Activated T-cell treated with anti-CD3 and anti-CD28 coated beads for 1 hour (primary cell): Measurements from ENCODE around the gene CERK.
"Not testable (repeated sequence)": the region's sequence is repeated elsewhere in the genome, so short reads cannot be mapped to it uniquely, and the experiment has no call there.

Experiments
- DNase-seq: peaks from one replicate; pipeline ENCODE4 v3.0.0-alpha.2; 2020; ENCODE audit warnings: low read depth

Gene CERK

GRCh38 chr22:46737976-46738646, at the start of gene CERK:
CERK (minus strand) TSS chr22:46738252; CDS start chr22:46738148, 104 bp downstream.
- peak; percentile 59 for DNase-seq

DNA sequence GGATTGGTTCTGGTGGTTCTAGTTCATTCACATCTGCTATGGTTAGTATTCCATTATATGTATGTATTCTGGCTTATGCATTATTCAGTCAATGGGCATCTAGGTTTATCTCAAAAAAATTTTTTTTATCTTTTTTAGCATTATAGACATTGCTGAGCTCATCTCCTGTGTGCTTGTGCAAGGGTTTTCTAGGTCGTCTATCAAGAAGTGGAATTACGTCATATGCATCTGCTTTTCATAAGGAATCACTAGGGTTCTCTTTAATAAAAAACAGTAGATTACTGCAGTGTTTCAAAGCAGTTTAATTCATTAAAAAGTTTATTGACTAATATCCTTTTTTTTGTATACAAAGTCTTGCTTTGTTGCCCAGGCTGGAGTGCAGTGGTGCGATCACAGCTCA, 45.7 kb upstream of the CERK start:
- no peak for DNase-seq

DNA sequence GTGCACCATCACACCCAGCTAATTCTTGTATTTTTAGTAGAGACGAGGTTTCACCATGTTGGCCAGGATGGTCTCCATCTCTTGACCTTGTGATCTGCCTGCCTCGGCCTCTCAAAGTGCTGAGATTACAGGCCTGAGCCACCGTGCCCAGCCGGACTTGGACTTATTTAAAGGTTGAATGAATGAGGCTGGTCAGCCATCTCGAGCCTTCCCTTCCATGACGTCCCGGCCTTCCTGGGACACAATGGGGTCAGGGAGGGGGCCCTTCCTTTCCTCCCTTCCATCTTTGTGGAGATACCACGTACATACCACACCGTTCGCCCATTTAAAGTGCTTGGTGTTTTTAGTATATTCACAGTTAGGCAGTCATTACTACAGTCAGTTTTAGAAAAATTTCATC, 44.1 kb upstream of the CERK start:
- not testable (repeated sequence) for DNase-seq

DNA sequence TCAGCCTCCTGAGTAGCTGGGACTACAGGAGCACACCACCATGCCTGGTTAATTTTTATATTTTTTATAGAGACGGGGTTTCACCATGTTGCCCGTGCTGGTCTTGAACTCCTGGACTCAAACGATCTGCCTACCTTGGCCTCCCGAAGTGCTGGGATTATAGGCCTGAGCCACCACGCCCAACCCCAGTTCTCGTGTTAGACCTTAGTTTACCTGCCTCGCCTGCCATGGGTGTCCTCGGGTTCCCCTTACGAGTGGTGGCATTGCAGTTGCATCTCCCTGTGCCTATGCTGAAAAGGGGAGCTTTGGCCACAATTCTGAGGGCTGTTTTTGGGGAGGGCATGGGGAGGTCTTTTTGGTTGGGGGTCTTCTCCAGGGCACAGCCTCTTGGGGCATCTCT, 43.2 kb upstream of the CERK start:
- no peak for DNase-seq

GRCh38 chr22:46780453-46780852, 42.4 kb upstream of the CERK start:
- DNase-seq: no peak

DNA sequence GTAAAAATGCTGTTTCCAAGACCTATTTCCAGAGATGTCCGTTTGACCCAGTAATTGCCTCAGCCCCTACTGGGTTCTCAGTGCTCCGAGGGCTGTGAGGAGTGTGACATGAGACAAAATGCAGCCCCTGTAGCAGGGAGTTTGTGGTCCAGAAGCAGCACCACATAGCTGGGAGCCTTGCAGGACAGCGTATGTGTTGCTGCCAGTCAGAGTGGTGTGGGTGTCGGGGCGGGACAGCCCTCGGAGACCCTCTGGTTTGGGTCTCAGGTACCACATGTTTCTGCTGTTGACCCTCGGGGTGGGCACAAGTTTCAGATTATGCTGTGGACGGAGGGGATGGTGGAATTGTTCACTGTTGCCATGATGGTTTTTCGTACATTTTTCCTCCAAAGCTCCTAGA, 41.6 kb upstream of the CERK start:
- DNase-seq: no peak

DNA sequence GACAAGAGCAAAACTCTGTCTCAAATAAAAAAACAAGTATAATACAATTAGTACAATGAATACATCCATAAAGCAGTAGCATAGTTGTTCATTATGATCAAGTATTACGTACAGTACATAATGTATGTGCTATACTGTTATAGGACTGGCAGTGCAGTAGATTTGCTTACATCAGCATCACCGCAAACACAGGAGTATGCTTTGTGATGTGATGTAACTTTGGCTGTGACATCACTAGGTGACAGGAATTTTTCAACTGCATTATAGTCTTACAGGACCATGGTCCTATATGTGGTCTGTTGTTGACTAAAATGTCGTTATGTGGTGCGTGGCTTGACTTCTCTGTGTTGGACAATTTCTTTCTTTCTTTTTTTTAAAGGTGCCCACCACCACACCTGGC, 41.0 kb upstream of the CERK start:
- DNase-seq: no peak

DNA sequence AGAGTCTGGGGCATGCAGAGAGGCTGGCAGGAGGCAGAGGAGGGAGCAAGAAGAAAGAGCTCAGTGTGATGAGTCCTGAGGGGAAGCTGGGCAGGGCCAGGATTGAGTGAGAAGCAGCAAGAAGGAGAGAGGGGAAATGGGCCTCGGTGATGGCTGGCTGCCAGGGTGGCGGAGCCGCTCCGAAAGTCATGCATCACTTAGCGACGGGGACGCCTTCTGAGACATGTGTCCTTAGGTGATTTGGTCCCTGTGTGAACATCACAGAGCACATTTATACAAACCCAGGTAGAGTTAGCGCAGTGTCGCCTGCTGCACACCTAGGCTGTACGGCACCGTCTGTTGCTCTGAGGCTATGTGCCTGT, 39.5 kb upstream of the CERK start:
- peak; percentile 34 for DNase-seq

- no peak for DNase-seq
These were observed 39.0 kb upstream of the CERK start for GRCh38 chr22:46776876-46777608.

GRCh38 chr22:46775850-46776826, 38.1 kb upstream of the CERK start:
- no peak for DNase-seq

DNA sequence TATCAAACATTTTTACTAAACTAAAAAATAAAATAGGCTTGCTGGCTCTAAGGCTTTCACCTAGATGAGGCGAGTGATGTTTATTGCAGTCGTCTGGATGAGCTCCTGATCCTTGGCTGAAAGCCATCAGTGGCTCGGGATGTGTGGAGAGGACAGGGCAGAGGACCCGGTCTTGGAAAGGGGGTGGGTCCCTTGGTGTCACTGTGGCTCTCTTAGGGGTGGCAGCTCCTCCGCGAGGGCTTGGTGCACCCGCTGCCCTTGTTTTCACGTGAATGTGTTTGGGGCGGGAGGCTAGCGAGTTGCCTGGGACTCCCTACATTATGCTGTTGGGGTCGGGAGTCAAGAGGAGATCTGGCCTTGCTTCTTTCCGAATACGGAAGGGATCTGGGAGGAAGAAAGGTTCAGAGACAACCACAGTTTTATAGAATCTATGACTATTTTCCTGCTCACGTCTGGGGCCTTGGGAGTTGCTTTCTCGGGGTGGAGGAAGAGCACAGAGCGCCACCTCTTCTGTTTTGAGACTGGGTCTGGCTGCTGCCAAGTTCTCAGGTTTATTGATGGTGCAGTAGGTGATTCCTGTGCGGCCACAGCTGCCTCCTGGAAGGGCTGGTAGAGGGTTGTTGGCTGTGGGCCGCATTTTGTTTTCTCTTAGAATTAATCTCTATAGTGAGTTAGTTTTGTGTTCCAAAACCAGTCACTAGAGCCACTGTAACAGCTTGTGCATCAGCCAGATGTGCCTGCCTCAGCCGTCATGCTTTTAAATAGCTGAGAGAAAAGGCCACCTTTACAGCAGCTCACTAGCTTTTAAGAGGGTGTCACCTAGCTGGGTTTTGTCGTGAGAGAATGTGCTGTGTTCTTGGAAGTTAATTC, 37.2 kb upstream of the CERK start:
- no peak for DNase-seq

DNA sequence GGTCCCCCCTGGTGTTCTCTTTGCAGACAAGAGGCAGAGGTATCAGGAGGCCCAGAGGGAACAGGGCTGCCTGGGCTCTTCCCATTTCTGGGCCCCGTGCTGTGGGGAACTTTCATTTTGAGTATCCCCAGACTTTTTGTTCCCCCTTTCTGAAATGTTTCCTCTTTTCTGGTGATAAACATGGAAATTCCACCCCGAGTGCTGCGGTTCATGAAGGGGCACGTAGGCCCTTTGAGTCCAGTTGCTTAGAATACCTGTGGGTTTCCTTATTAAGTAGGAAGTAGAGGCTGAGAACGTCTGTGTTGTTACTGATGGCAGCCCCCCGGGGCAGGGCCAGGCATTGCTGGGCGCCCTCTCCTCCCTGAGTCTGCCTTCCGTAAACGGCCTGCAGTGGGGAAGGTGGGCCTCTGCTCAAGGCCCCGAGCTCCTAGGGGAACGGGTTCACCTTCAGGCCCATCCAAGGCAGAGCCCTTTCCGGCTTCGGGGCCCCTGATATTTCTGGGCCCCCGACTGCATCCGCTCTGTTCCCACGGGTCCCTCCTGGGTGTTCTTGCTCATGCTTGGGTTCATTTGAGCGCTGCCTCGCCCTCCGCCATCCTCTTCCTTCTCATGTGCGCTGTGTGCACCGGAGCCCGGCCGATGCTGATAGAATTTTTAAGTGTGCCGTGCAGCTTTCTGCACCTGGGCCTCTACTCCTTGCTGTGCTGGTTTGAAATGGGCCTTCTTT, 36.4 kb upstream of the CERK start:
- no peak for DNase-seq

DNA sequence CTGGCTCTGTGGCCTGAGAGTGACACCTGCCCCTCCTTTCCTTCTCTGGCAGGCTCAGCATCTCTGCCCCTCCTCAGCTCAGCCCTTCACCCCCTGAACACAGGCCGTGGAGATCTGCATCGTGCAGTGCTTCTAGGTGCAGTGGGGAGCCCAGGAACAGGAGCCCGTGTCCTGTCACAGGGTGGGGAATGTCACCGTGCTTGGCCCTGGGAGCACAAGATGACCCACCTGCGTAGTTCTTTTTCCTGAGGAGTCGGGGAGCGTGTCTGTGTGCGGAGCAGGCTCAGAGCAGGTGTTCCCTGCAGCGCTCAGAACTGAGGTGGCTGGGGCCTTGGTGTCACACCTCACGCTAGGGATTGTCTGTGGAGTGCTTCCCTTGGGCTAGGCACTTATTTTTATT, 35.0 kb upstream of the CERK start:
- DNase-seq: no peak

GRCh38 chr22:46770726-46771125, 32.7 kb upstream of the CERK start:
- no peak for DNase-seq

DNA sequence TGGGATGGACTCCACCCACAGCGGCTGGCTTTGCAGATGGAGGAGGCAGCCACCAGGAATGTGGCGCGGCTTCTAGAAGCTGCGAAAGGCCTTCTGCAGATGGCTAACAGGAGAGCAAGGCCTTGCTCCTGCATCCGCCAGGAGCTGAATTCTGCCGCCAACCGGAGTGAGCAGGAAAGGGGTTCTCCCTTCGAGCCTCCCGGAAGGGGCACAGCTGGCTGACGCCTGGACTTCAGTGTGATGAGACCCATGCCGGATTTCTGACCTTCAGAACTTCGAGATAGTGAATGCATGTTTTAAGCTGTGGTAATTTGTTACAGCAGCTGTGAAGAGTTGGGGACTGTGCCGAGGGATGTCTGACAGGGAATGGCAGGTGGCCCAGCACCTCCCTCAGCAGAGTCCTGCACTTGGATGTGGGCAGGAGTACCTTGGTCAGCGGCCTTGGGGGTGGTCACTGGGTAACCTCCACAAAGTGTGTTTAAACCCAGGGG, 32.1 kb upstream of the CERK start:
- DNase-seq: no peak

DNA sequence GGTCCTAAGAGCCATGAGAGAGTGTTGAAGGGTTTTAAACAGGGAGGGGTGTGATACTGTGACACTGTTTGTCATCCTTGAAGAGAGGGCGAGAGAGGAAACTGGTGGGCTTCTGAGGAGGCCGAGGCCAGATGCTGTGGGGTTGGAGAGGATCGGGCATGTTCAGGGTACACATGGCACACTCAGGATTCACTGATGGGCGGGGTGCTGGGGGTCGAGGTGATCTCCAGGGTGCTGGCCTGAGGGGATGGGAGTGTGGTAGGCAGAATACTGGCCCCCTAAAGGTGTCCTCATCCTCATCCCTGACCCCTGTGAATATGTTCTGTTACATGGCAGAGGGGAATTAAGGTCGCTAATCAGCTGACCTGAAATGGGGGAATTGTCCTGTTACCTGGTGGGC, 31.7 kb upstream of the CERK start:
- DNase-seq: no peak

DNA sequence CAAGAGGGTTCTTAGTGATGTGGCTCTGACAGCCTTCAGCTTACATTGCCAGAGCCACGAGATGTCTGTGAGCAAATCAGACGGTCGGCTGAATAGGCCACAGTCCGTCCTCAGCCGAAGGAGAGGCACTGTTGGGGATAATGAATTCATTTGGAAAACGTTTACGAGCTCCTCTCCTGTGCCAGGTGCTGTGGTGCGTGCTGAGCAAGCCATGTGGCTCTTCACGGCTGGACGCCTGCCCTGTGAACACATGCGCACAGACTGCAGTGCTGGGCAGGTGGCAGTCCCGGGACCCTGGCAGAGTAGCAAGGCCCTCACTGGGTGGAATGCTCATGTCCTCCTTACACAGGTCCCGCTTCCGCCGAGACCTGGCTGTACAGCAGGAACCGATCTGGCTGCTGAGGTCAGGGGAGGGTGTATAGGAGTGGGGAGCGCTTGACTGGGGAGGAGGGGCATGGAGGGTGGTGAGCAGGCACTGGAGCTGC, 31.2 kb upstream of the CERK start:
- DNase-seq: no peak

- no peak for DNase-seq
These were observed 29.4 kb upstream of the CERK start for GRCh38 chr22:46767249-46767985.

- no peak for DNase-seq
These were observed 28.6 kb upstream of the CERK start for GRCh38 chr22:46766611-46767010.
